Upper lobe of right lung (tissue), 1 donor: Measurements from ENCODE around the gene POLR1B. TPM values are rescaled to one million over a fixed set of nuclear protein-coding genes. Genes with fewer than 3 reads are reported as not detected.

Source experiments
- ATAC-seq: fragments of 200-7000 bp; cut with Tn5 transposase; one replicate; pipeline ENCODE4 v1.9.1; 2020; ENCODE audit warnings: mild to moderate bottlenecking, moderate library complexity
- DNase-seq: peaks from one replicate; pipeline ENCODE4 v3.0.0-alpha.2; 2020
- H3K27ac ChIP-seq: fragments of 200-600 bp; one replicate; pipeline ENCODE4 v1.8.0; 2022
- H3K27me3 ChIP-seq: fragments of 200-600 bp; one replicate; pipeline ENCODE4 v1.8.0; 2022; ENCODE audit warnings: mild to moderate bottlenecking
- H3K36me3 ChIP-seq: fragments of 200-600 bp; one replicate; pipeline ENCODE4 v1.8.0; 2022
- H3K4me1 ChIP-seq: fragments of 200-600 bp; one replicate; pipeline ENCODE4 v1.8.0; 2022
- H3K4me3 ChIP-seq: fragments of 200-600 bp; one replicate; pipeline ENCODE4 v1.8.0; 2022; ENCODE audit warnings: mild to moderate bottlenecking
- H3K9me3 ChIP-seq: fragments of 200-600 bp; one replicate; pipeline ENCODE4 v1.8.0; 2022
- CTCF ChIP-seq: fragments of 200-600 bp; IDR thresholded peaks from one replicate; pipeline ENCODE4 v1.8.0; 2022; ENCODE audit warnings: antibody characterized with exemption
- intact Hi-C: fragments of 100-400 bp; cut with DNase I; formaldehyde crosslinking; loops from one replicate; pipeline ENCODE4 v1.11.0; 2022
- total RNA-seq: library from RNA; stranded (reverse); fragmentation: NEBNext Ultra II Directional; extraction: Animal tissue kit (Norgen Biotek cat#: 25700); gene quantifications from one replicate; pipeline ENCODE4 v1.2.1, GENCODE V29; 2021
- donor health status: DM: no; HTN: yes; CAD: no; lungs with severe emphysema.

The POLR1B gene
- total RNA-seq, 1 donor from 2014 or later: 22.1 TPM

DNA sequence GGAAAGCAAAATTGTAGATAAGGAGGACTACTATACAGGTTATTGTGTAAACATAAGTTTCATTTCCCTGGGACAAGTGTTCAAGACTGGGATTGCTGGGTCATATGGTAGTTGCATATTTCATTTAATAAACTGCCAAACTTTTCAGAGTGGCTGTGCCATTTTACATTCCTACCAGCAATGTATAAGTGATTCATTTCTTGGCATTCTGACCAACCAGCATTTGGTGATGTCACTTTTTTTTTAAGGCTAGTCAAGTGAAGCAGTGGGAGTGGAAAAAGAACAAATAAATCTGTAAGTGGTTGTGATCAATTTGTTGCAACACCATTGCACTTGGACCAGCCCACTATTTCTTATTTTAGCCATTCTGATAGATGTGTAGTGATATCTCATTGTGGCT lies 37.0 kb downstream of the POLR1B start:
- Histone ChIP-seq H3K9me3 (no peaks in the 10 kb centered on the region), H3K36me3 (peaks cover 29% of the 10 kb centered on the region), H3K27ac (no peak overlapping the region), H3K27me3 (no peaks in the 10 kb centered on the region), H3K4me1 (no peaks in the 10 kb centered on the region), H3K4me3 (no peak overlapping the region)
- ATAC-seq (no peak), DNase-seq (no peak)
- no peak for TF ChIP-seq CTCF
- intact Hi-C loops: no loop called here

DNA sequence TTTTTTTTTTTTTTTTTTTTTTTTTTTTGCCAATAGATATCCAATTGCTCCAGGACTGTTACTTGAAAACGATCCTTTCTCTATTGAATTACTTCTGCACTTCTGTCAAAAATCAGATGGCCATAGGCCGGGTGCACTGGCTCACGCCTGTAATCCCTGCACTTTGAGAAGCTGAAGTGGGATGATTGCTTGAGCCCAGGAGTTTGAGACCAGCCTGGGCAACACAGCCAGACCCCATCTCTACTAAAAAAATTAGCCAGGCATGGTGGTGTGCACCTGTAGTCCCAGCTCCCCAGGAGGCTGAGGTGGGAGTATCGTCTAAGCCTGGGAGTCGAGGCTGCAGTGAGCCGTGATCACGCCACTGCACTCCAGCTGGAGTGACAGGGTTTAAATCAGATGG lies 37.8 kb downstream of the POLR1B start:
- H3K9me3 ChIP-seq: no peaks in the 10 kb centered on the region
- H3K27me3 ChIP-seq: no peaks in the 10 kb centered on the region
- H3K27ac ChIP-seq: no peak overlapping the region
- peaks cover 21% of the 10 kb centered on the region for H3K36me3 ChIP-seq
- peaks cover 3% of the 10 kb centered on the region for H3K4me1 ChIP-seq
- no peak overlapping the region for H3K4me3 ChIP-seq
- TF ChIP-seq CTCF: no peak
- ATAC-seq (no peak), DNase-seq (no peak)
- intact Hi-C loops: loop anchor here (5.0 kb wide), 1 partner anchor 93 kb away; no protein-coding TSS in a partner anchor

- H3K36me3 ChIP-seq: no peaks in the 10 kb centered on the region
- peaks cover 10% of the 10 kb centered on the region for H3K4me1 ChIP-seq
- ATAC-seq (peak; percentile 20), DNase-seq (no peak)
- H3K27ac ChIP-seq: no peak overlapping the region
- TF ChIP-seq CTCF: peak; percentile 63
- intact Hi-C loops: loop anchor here (5.0 kb wide), 1 partner anchor 95 kb away; no protein-coding TSS in a partner anchor
- H3K4me3 ChIP-seq: no peak overlapping the region
- no peaks in the 10 kb centered on the region for H3K27me3 ChIP-seq
- no peaks in the 10 kb centered on the region for H3K9me3 ChIP-seq
Observed at GRCh38 chr2:112582314-112582746, 40.1 kb downstream of the POLR1B start.

- intact Hi-C loops: loop anchor here (5.0 kb wide), 1 partner anchor 96 kb away; no protein-coding TSS in a partner anchor
- no peak for ATAC-seq
- peak overlapping the region; percentile 72 for H3K4me3 ChIP-seq
Observed at GRCh38 chr2:112583497-112584133, 41.4 kb downstream of the POLR1B start.

GRCh38 chr2:112584134-112584890 lies 42.0 kb downstream of the POLR1B start, which contains the start of gene CHCHD5:
CHCHD5 (plus strand) TSS chr2:112584609; CDS start chr2:112584648, 39 bp downstream.
- peak within 1 kb of the TSS; percentile 72 for H3K4me3 ChIP-seq
- intact Hi-C loops: loop anchor here (5.0 kb wide), 1 partner anchor 97 kb away; no protein-coding TSS in a partner anchor
- ATAC-seq (peak; percentile 91), DNase-seq (peak; percentile 97)
- no peaks in the 10 kb centered on the region for H3K27me3 ChIP-seq
- TF ChIP-seq CTCF: peak; percentile 21
- peaks cover 10% of the 10 kb centered on the region for H3K4me1 ChIP-seq
- H3K27ac ChIP-seq: peak within 1 kb of the TSS; percentile 92
- peaks cover 7% of the 10 kb centered on the region for H3K36me3 ChIP-seq
- no peaks in the 10 kb centered on the region for H3K9me3 ChIP-seq

More at GRCh38 chr2:112583497-112584133, 41.4 kb downstream of the POLR1B start:
- H3K27me3 ChIP-seq: no peaks in the 10 kb centered on the region
- no peak for TF ChIP-seq CTCF
- H3K36me3 ChIP-seq: peaks cover under 1% of the 10 kb centered on the region
- peaks cover 10% of the 10 kb centered on the region for H3K4me1 ChIP-seq
- no peak for DNase-seq
- no peaks in the 10 kb centered on the region for H3K9me3 ChIP-seq
- H3K27ac ChIP-seq: peak overlapping the region; percentile 92
